HepG2 (cell line): ENCODE data around the gene HOMEZ. TPM values are rescaled to one million over a fixed set of nuclear protein-coding genes. Genes with fewer than 3 reads are reported as not detected.
A peak's percentile ranks its signal among the peaks of the same experiment; 100 is the strongest.

Experiments
- ADNP ChIP-seq: sonication (generic); formaldehyde crosslinking; IDR thresholded peaks from 2 replicates; pipeline ENCODE4 v1.4.0; 2020; ENCODE audit warnings: missing genetic modification reagents
- ARHGAP35 ChIP-seq: sonication (generic); formaldehyde crosslinking; IDR thresholded peaks from 2 replicates; pipeline ENCODE4 v1.9.0; 2022; ENCODE audit warnings: mild to moderate bottlenecking, inconsistent platforms, moderate library complexity, missing genetic modification reagents, borderline replicate concordance
- FOXP1 ChIP-seq, 2 experiments: fragments of 450-650 bp in 1 of 2; IDR thresholded peaks; 2 replicates each; pipeline ENCODE4 v1.6.1; 2017 to 2018; ENCODE audit warnings: antibody characterized with exemption in 1 of 2
- IKZF1 ChIP-seq: fragments of 450-650 bp; IDR thresholded peaks from 2 replicates; pipeline ENCODE4 v1.7.1; 2016
- KDM5A ChIP-seq: fragments of 200-600 bp; sonication (generic); IDR thresholded peaks from 2 replicates; pipeline ENCODE4 v1.7.0; 2018; ENCODE audit warnings: antibody characterized with exemption, mild to moderate bottlenecking, low read length, borderline replicate concordance
- MEF2D ChIP-seq: sonication (generic); formaldehyde crosslinking; IDR thresholded peaks from 2 replicates; pipeline ENCODE4 v1.5.1; 2020; ENCODE audit warnings: mild to moderate bottlenecking, missing genetic modification reagents
- NFIC ChIP-seq: IDR thresholded peaks from 2 replicates; pipeline ENCODE4 v1.6.1; 2012; ENCODE audit warnings: mild to moderate bottlenecking, low read length, inconsistent platforms
- NR2C2 ChIP-seq: sonication (generic); formaldehyde crosslinking; IDR thresholded peaks from 2 replicates; pipeline ENCODE4 v1.4.0; 2020; ENCODE audit warnings: missing genetic modification reagents, mild to moderate bottlenecking, moderate library complexity, borderline replicate concordance
- PHF20 ChIP-seq: sonication (generic); formaldehyde crosslinking; IDR thresholded peaks from 2 replicates; pipeline ENCODE4 v1.5.0; 2020; ENCODE audit warnings: mild to moderate bottlenecking, missing genetic modification reagents
- PITX1 ChIP-seq: sonication (generic); formaldehyde crosslinking; IDR thresholded peaks from 2 replicates; pipeline ENCODE4 v1.5.1; 2020; ENCODE audit warnings: mild to moderate bottlenecking, missing genetic modification reagents
- SMYD3 ChIP-seq: sonication (generic); formaldehyde crosslinking; IDR thresholded peaks from 2 replicates; pipeline ENCODE4 v1.8.1; 2023; ENCODE audit warnings: mild to moderate bottlenecking, missing genetic modification reagents
- TCF7 ChIP-seq: sonication (generic); IDR thresholded peaks from 2 replicates; pipeline ENCODE4 v1.6.1; 2016; ENCODE audit warnings: antibody characterized with exemption, low read depth
- TMF1 ChIP-seq: sonication (generic); formaldehyde crosslinking; IDR thresholded peaks from 2 replicates; pipeline ENCODE4 v1.8.1; 2022; ENCODE audit warnings: low read depth, missing genetic modification reagents
- ZBTB1 ChIP-seq: sonication (generic); formaldehyde crosslinking; IDR thresholded peaks from 2 replicates; pipeline ENCODE4 v1.4.0; 2020; ENCODE audit warnings: missing genetic modification reagents, borderline replicate concordance
- ZBTB21 ChIP-seq: sonication (generic); formaldehyde crosslinking; IDR thresholded peaks from 2 replicates; pipeline ENCODE4 v1.4.0; 2020; ENCODE audit warnings: missing genetic modification reagents
- ZBTB7A ChIP-seq: sonication (generic); formaldehyde crosslinking; IDR thresholded peaks from 2 replicates; pipeline ENCODE4 v1.8.0; 2022; ENCODE audit warnings: mild to moderate bottlenecking, missing genetic modification reagents
- ZFP36L1 ChIP-seq: sonication (generic); formaldehyde crosslinking; IDR thresholded peaks from 2 replicates; pipeline ENCODE4 v1.8.0; 2022; ENCODE audit warnings: mild to moderate bottlenecking, missing genetic modification reagents, moderate library complexity
- ZNF12 ChIP-seq: sonication (generic); formaldehyde crosslinking; IDR thresholded peaks from 2 replicates; pipeline ENCODE4 v1.5.0; 2020; ENCODE audit warnings: missing genetic modification reagents
- ZNF224 ChIP-seq: sonication (generic); formaldehyde crosslinking; IDR thresholded peaks from 2 replicates; pipeline ENCODE4 v1.5.0; 2020; ENCODE audit warnings: mild to moderate bottlenecking, missing genetic modification reagents
- ZNF282 ChIP-seq: fragments of 450-650 bp; IDR thresholded peaks from 2 replicates; pipeline ENCODE4 v1.6.1; 2018; ENCODE audit not compliant: partially characterized antibody
- ZNF331 ChIP-seq: sonication (generic); formaldehyde crosslinking; IDR thresholded peaks from 2 replicates; pipeline ENCODE4 v1.4.0; 2020; ENCODE audit warnings: missing genetic modification reagents
- ZNF383 ChIP-seq: sonication (generic); formaldehyde crosslinking; IDR thresholded peaks from 2 replicates; pipeline ENCODE4 v1.4.0; 2020; ENCODE audit warnings: missing genetic modification reagents, mild to moderate bottlenecking, borderline replicate concordance
- ZNF558 ChIP-seq: sonication (generic); formaldehyde crosslinking; IDR thresholded peaks from 2 replicates; pipeline ENCODE4 v1.9.0; 2022; ENCODE audit warnings: mild to moderate bottlenecking, missing genetic modification reagents, borderline replicate concordance
- ZNF629 ChIP-seq: sonication (generic); formaldehyde crosslinking; conservative IDR thresholded peaks from 2 replicates; pipeline ENCODE4 v1.5.0; 2020; ENCODE audit warnings: missing genetic modification reagents
- polyA plus RNA-seq, 8 experiments: library from polyadenylated mRNA; depleted of rRNA in 3 of 8; stranded (reverse) in 7 of 8; unstranded in 1 of 8; fragments of >200 nt; fragmentation: Illumina TruSeq in 4 of 8; extraction: Trizol in 4 of 8; gene quantifications; 2 replicates each; pipeline versions ENCODE4 v1.2.1 to v1.2.3, GENCODE V29; 2011 to 2016; ENCODE audit warnings: low read depth in 4 of 8, missing spikeins in 1 of 8, mixed read lengths in 1 of 8; ENCODE audit not compliant: insufficient read depth in 1 of 8
- total RNA-seq, 5 experiments: library from RNA; depleted of rRNA; stranded (reverse); fragments of >200 nt; fragmentation: Illumina TruSeq; extraction: Trizol; gene quantifications; 2 replicates each; pipeline ENCODE4 v1.2.3, GENCODE V29; 2016; ENCODE audit warnings: low read depth in 1 of 5
- TF ChIP-seq, protein P1 (sequence below): sonication (generic); formaldehyde crosslinking; IDR thresholded peaks from 2 replicates; pipeline ENCODE4 v1.4.0; 2020; ENCODE audit warnings: missing genetic modification reagents
- TF ChIP-seq, protein P2 (sequence below): sonication (generic); formaldehyde crosslinking; conservative IDR thresholded peaks from 2 replicates; pipeline ENCODE4 v1.8.0; 2022; ENCODE audit warnings: missing genetic modification reagents
- TF ChIP-seq, protein P3 (sequence below): sonication (generic); formaldehyde crosslinking; IDR thresholded peaks from 2 replicates; pipeline ENCODE4 v1.5.0; 2020; ENCODE audit warnings: missing genetic modification reagents, mild to moderate bottlenecking, borderline replicate concordance
- TF ChIP-seq, protein P4 (sequence below): sonication (generic); formaldehyde crosslinking; IDR thresholded peaks from 2 replicates; pipeline ENCODE4 v1.8.0; 2022; ENCODE audit warnings: missing genetic modification reagents, mild to moderate bottlenecking, borderline replicate concordance

Gene HOMEZ
- total and polyA plus RNA-seq, 2 of the 13 experiments (the other 11 are each of a cell fraction or from before 2014, with no cell fraction given): 14.5 to 31.8 TPM

DNA sequence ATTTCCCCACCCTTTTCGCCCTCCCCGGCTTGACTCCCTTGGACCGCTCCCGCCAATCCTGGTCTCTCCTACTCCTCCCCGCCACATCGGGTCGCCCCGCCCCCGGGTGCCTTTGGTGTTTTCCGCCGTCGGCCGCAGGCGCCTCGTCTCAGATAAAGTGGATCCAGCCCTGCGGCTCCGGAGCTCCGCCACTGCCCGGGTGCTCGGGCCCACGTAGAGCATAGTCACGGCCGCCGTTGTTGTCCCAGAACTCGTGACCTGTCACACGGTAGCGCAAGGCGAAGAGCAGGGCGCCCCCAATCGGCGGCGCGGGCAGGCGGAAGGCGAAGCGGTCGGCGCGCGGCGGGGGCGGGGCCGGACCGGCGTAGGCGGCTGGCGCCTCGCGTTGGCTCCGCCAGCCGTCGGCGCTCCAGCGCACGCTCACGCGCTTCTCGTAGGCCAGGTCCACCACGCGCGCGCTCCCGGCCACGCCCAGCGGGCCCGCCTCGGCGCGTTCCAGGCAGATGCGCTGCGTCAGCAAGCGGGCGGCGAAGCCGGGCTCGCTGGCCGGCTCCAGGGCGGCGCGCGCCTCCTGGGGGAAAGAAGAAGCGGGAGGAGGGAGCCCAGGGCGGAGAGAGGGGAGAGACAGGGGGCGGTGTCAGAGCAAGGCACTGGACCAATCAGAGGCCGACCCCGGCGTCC is 15.5 kb upstream of the HOMEZ start (continued):
- TF ChIP-seq NR2C2 (peak; percentile 60; the same call in 1 of the 2 replicates), ZNF383 (CRISPR knock-in tag) (no peak), TMF1 (CRISPR knock-in tag) (peak; percentile 97), ADNP (CRISPR knock-in tag) (peak; percentile 97), PITX1 (CRISPR knock-in tag) (peak; percentile 12; the same call in 1 of the 2 replicates), ZNF629 (CRISPR knock-in tag) (no peak), ZNF331 (peak; percentile 95), ZBTB21 (CRISPR knock-in tag) (peak; percentile 68), ZNF12 (CRISPR knock-in tag) (peak; percentile 76), IKZF1 (no peak), KDM5A (peak; percentile 68; the same call in 1 of the 2 replicates), ZFP36L1 (peak; percentile 87; the same call in 1 of the 2 replicates), NFIC (no peak), ZBTB7A (CRISPR knock-in tag) (peak; percentile 55; the same call in 1 of the 2 replicates), TCF7 (peak; percentile 77), MEF2D (CRISPR knock-in tag) (peak; percentile 55), ZNF558 (CRISPR knock-in tag) (no peak), ZBTB1 (CRISPR knock-in tag) (peak; percentile 53; the same call in 1 of the 2 replicates), ZNF224 (no peak; the same call in 1 of the 2 replicates), PHF20 (no peak), SMYD3 (CRISPR knock-in tag) (peak; percentile 94), ARHGAP35 (CRISPR knock-in tag) (peak; percentile 93), ZNF282 (no peak), FOXP1 (IDR thresholded peaks at IDR 0.05) (no peak), FOXP1 (CRISPR knock-in tag; IDR thresholded peaks at IDR 0.05) (peak; percentile 66)
- TF ChIP-seq, protein P1, sequence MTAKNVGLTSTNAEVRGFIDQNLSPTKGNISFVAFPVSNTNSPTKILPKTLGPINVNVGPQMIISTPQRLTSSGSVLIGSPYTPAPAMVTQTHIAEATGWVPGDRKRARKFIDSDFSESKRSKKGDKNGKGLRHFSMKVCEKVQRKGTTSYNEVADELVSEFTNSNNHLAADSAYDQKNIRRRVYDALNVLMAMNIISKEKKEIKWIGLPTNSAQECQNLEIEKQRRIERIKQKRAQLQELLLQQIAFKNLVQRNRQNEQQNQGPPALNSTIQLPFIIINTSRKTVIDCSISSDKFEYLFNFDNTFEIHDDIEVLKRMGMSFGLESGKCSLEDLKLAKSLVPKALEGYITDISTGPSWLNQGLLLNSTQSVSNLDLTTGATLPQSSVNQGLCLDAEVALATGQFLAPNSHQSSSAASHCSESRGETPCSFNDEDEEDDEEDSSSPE (CRISPR knock-in tag): 0 out of 2 replicates have a peak, but pooled peaks have one; percentile 37
- TF ChIP-seq, protein P2, sequence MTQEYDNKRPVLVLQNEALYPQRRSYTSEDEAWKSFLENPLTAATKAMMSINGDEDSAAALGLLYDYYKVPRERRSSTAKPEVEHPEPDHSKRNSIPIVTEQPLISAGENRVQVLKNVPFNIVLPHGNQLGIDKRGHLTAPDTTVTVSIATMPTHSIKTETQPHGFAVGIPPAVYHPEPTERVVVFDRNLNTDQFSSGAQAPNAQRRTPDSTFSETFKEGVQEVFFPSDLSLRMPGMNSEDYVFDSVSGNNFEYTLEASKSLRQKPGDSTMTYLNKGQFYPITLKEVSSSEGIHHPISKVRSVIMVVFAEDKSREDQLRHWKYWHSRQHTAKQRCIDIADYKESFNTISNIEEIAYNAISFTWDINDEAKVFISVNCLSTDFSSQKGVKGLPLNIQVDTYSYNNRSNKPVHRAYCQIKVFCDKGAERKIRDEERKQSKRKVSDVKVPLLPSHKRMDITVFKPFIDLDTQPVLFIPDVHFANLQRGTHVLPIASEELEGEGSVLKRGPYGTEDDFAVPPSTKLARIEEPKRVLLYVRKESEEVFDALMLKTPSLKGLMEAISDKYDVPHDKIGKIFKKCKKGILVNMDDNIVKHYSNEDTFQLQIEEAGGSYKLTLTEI (CRISPR knock-in tag): no peak
- TF ChIP-seq, protein P3, sequence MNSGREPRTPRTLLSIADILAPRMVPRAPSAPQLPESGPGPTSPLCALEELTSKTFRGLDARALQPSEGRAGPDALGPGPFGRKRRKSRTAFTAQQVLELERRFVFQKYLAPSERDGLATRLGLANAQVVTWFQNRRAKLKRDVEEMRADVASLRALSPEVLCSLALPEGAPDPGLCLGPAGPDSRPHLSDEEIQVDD (CRISPR knock-in tag): peak; percentile 96; the same call in 1 of the 2 replicates
- TF ChIP-seq, protein P4, sequence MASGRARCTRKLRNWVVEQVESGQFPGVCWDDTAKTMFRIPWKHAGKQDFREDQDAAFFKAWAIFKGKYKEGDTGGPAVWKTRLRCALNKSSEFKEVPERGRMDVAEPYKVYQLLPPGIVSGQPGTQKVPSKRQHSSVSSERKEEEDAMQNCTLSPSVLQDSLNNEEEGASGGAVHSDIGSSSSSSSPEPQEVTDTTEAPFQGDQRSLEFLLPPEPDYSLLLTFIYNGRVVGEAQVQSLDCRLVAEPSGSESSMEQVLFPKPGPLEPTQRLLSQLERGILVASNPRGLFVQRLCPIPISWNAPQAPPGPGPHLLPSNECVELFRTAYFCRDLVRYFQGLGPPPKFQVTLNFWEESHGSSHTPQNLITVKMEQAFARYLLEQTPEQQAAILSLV (CRISPR knock-in tag): 0 out of 2 replicates have a peak, but pooled peaks have one; percentile 71
